ENCODE results near the gene RNF31.

The RNF31 gene

DNA sequence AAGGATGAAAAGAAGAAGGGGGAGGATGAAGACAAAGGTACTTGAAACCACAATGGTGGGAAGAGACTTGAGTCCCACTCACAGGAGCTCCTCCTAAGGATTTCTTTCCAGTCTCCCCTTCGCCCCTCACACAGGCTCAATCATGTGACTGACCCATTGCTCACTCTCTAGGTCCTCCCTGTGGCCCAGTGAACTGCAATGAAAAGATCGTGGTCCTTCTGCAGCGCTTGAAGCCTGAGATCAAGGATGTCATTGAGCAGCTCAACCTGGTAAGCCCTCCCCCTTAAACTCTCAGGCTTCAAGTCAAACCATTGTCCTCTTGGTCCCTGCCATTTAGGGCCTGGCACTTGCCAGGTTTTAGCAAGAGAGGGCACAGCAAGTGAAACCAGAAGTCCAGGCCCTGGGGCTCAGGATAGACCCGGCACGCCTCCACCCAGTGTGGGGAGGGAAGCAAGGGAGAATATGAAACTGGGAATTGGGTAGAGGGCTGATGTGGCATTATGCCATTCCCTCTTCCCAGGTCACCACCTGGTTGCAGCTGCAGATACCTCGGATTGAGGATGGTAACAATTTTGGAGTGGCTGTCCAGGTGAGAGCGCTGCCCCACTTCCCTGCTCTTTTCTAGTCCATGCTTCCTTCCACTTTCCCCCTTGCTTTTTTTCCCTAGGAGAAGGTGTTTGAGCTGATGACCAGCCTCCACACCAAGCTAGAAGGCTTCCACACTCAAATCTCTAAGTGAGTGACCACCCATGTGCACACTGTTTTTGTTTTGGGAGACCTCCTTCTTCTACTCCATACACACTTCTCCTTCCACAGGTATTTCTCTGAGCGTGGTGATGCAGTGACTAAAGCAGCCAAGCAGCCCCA, 9.5 kb upstream of the RNF31 start:
- DNase-seq (ENCODE audit: low read depth in 2 of 2, low spot score in 1 of 2) = no peak

DNA sequence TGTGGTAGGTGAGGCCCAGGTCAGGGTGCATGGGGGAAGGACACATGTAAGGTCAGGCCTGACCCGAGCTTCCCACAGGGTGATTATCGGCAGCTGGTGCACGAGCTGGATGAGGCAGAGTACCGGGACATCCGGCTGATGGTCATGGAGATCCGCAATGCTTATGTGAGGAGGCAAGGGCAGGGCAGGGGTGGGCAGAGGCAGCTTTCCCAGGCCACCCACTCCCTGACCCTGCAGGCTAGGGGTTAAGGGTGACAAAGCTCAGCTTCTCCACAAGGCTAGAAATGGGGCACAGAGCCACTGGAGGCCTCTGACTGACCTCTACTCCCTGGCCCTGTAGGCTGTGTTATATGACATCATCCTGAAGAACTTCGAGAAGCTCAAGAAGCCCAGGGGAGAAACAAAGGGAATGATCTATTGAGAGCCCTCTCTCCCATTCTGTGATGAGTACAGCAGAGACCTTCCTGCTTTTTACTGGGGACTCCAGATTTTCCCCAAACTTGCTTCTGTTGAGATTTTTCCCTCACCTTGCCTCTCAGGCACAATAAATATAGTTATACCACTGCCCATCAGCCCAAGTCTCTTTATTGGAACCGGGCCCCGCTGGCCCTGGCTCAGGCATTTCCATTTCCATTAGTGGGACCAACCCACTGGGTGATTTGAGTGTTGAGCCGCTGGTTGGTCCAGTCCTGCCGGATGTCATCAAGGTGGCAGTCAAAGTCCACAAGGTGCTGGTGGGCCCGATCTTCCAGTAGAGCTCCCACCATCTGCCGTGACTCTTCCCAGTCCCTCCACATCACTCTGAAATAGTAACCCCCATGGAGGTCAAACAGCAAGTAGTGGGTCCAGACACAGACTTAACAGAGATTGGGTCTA, 8.7 kb upstream of the RNF31 start:
- no peak for DNase-seq (ENCODE audit: low read depth in 2 of 2, low spot score in 1 of 2)

GRCh38 chr14:24139272-24139934, 7.9 kb upstream of the RNF31 start:
- no peak for DNase-seq (ENCODE audit: low read depth in 2 of 2, low spot score in 1 of 2)

GRCh38 chr14:24141097-24141880, 6.0 kb upstream of the RNF31 start, which contains the start of gene EMC9:
EMC9 (minus strand) TSS chr14:24141591; CDS start chr14:24141304, 287 bp downstream.
- peak; percentile 99 for DNase-seq (ENCODE audit: low read depth in 2 of 2, low spot score in 1 of 2)

- DNase-seq (ENCODE audit: low read depth in 2 of 2, low spot score in 1 of 2) = no peak
Measured at GRCh38 chr14:24143511-24143910, 3.8 kb upstream of the RNF31 start.

GRCh38 chr14:24144451-24144850, 2.8 kb upstream of the RNF31 start:
- DNase-seq (ENCODE audit: low read depth in 2 of 2, low spot score in 1 of 2) = no peak

DNA sequence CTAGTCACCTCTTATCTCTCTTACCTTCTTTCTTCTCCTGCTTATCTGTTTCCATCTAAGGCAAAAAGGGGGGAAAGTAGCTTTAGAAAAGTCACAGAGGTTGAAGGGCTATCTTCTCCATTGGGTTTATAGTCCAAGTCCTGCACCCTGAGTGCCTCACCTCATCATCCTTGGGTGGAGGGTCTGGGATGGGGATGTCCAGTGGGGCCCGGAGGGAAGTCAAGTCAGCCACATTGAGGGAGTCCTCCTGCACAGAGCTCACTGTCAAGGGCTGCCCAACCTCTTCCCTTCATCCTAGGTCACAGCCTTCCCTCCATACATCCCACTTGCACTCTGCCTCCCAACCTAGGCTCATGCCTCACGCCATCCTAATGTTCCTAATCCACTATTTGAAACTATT, 2.1 kb upstream of the RNF31 start:
- DNase-seq (ENCODE audit: low read depth in 2 of 2, low spot score in 1 of 2) = no peak

- DNase-seq (ENCODE audit: low read depth in 2 of 2, low spot score in 1 of 2) = no peak
Measured at GRCh38 chr14:24145690-24146452, 1.4 kb upstream of the RNF31 start.

- DNase-seq (ENCODE audit: low read depth in 2 of 2, low spot score in 1 of 2) = peak; percentile 56 to 74
Measured at GRCh38 chr14:24146453-24146977, 783 bp upstream of the RNF31 start, which contains the start of gene PSME2. PSME2 (minus strand) TSS chr14:24146610; CDS start chr14:24146581, 29 bp downstream.

DNA sequence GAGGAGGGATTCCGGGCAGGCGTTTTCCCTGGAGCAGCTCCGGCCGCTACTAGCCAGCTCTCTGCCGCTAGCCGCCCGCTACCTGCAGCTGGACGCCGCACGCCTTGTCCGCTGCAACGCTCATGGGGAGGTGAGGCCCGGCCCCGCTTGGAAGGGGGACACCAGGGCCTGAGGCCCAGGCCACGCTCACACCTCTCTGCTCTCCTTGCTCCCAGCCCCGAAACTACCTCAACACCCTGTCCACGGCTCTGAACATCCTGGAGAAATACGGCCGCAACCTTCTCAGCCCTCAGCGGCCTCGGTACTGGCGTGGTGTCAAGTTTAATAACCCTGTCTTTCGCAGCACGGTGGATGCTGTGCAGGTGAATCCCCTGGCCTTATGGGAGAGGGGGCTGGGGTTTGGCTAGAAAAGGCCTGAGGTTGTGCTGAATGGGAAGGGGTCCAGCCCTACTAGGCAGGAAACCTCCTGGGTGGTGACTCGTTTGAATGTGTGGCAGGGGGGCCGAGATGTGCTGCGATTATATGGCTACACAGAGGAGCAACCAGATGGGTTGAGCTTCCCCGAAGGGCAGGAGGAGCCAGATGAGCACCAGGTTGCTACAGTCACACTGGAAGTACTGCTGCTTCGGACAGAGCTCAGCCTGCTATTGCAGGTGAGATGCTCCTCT, 597 bp downstream of the RNF31 start:
- no peak for DNase-seq (ENCODE audit: low read depth in 2 of 2, low spot score in 1 of 2)

GRCh38 chr14:24149302-24149969, 2.1 kb downstream of the RNF31 start:
- no peak for DNase-seq (ENCODE audit: low read depth in 2 of 2, low spot score in 1 of 2)

DNA sequence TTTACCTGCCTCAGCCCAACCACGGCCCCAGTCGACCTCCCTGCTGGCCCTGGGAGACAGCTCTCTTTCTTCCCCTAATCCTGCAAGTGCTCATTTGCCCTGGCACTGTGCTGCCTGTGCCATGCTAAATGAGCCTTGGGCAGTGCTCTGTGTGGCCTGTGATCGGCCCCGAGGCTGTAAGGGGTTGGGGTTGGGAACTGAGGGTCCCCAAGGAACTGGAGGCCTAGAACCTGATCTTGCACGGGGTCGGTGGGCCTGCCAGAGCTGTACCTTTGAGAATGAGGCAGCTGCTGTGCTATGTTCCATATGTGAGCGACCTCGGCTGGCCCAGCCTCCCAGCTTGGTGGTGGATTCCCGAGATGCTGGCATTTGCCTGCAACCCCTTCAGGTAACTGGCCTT, 2.8 kb downstream of the RNF31 start:
- DNase-seq (ENCODE audit: low read depth in 2 of 2, low spot score in 1 of 2) = no peak

- no peak for DNase-seq (ENCODE audit: low read depth in 2 of 2, low spot score in 1 of 2)
Measured at GRCh38 chr14:24150567-24150966, 3.3 kb downstream of the RNF31 start.

GRCh38 chr14:24150993-24151392, 3.7 kb downstream of the RNF31 start:
- no peak for DNase-seq (ENCODE audit: low read depth in 2 of 2, low spot score in 1 of 2)

- DNase-seq (ENCODE audit: low read depth in 2 of 2, low spot score in 1 of 2) = no peak
Measured at GRCh38 chr14:24151404-24152080, 4.2 kb downstream of the RNF31 start.

DNA sequence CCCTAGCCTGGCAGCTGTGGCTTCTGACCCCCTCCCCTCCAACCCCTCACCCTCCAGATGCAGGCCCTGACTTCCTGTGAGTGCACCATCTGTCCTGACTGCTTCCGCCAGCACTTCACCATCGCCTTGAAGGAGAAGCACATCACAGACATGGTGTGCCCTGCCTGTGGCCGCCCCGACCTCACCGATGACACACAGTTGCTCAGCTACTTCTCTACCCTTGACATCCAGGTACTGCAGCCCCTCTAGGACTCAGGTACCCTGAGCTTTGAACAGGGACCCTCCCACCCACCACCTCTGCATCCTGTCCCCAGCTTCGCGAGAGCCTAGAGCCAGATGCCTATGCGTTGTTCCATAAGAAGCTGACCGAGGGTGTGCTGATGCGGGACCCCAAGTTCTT, 7.8 kb downstream of the RNF31 start:
- DNase-seq (ENCODE audit: low read depth in 2 of 2, low spot score in 1 of 2) = no peak

- no peak for DNase-seq (ENCODE audit: low read depth in 2 of 2, low spot score in 1 of 2)
Measured at GRCh38 chr14:24156840-24157239, 9.5 kb downstream of the RNF31 start.

DNA sequence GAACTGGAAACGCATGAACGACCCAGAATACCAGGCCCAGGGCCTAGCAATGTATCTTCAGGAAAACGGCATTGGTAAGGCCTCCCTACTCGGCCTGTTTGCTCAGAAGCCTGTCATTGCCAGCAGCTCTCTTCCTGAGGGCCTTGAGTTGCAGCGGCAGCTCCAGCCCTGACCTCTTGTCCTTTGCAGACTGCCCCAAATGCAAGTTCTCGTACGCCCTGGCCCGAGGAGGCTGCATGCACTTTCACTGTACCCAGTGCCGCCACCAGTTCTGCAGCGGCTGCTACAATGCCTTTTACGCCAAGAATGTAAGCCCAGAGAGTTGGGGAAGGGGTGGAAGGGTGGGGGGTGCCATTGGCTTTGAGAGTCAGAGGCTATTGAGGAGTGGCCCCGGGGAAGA, 10.0 kb downstream of the RNF31 start:
- DNase-seq (ENCODE audit: low read depth in 2 of 2, low spot score in 1 of 2) = no peak
